Stimulated activated CD8-positive, alpha-beta memory T cell treated with anti-CD3 and anti-CD28 coated beads, Interleukin-4, amount 100 ng/mL, for 24 hours (primary cell): ENCODE data around the gene TTC12.
"Not testable (repeated sequence)": the region's sequence is repeated elsewhere in the genome, so short reads cannot be mapped to it uniquely, and the experiment has no call there.

Experiments used
- DNase-seq: peaks from one replicate; pipeline ENCODE4 v3.0.0-alpha.2; 2020; ENCODE audit warnings: low read depth

The TTC12 gene

DNA sequence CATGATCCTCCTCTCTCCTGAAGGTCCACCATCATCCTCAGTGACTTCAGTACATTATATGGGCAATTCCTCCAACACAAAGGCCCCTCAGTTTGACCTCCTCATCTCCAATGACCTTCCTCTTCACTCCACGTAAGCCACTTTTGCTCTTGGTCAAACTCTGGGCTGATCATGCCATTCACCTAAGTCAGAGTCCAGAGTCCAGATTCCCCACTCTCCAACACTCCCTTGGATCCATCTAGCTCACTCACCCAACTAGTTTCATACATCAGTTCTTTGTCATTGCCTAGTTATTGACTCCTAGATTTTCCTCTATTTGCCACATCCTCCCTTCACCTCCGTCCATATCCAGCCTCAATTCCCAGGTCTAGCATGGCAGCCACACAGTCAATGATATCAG, 30.5 kb upstream of the TTC12 start:
- no peak for DNase-seq

- no peak for DNase-seq
Observed at GRCh38 chr11:113286009-113286408, 28.4 kb upstream of the TTC12 start.

DNA sequence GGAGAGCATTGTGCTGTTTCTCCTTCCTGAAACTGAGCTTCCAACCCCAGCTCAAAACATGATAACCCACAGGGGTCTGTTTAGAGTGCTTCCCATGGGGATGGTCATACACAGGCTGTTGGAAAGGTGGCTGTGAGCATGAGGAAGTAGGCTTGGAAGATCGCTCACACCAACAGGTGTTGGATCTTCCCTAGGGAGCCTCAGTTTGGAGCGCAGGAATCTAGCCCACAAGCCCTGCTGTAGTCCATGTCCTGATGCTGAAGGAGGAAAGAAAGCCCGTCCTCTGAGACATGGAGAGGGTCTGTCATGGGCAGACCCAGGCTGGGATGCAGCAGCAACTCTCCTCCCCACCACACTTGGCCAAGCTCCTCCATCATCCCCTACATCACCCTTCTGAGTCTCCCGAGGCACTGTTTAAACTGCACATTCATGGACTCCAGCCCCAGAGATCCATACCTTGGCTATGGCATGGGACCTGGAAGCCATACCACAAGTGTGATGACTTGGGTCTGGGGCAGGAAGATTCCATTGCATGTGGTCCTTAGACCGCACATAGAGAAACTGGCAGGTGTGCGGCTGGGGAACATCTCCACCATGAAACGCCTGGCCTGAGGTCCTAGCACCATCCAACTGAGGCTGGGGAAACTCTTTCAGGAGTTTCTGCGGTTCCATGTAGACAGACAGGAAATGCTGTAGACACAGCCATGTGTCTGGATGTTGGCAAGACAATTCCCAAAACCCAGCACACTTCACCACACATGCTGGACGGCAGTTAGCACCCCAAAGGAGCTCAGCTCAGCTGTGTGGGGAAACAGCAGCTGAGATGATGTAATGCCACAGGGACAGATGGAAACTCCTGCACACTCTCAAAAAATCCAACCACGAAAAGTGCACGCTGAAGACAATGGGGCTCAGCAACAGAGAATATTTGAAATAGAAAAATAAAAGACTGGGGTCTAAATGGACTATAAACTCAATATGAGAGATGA, 27.6 kb upstream of the TTC12 start:
- DNase-seq, result no peak

- no peak for DNase-seq
Observed at GRCh38 chr11:113287801-113288200, 26.6 kb upstream of the TTC12 start.

GRCh38 chr11:113288286-113288863, 26.0 kb upstream of the TTC12 start:
- no peak for DNase-seq

DNA sequence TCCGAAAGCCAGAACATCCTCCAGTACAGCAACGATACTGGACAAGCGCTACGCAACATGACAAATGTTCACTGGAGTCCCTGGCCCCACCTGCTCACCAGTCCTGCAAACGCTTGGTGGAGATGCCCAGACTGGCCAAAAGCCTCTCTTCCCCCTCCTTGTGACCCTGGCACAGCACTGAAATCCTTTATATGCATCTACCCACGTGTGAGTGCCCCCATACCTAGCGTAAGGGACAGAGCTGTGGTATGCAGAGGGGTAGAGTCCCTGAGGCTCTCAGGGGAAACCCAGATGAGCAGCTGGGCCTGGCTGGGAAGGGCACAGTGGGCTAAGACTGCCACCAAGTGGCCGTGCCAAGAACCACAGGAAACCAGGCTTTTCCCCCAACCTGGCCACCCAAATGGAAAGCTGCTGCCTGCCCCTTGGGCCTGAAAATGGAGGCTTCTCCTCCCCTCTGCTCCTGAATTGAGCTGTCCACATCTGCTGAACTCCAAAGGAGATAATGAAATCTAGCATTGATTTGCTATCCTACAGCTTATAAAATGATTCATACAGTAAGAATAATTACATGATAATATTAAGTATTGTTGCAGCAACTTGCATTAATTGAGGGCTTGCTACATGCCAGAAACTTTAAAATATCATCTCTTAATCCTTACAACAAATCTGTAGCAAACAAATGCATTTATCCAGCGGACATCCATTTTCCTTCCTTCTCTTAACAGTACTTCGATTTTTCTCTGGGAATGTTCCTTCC, 24.8 kb upstream of the TTC12 start:
- DNase-seq, result peak; percentile 47

DNA sequence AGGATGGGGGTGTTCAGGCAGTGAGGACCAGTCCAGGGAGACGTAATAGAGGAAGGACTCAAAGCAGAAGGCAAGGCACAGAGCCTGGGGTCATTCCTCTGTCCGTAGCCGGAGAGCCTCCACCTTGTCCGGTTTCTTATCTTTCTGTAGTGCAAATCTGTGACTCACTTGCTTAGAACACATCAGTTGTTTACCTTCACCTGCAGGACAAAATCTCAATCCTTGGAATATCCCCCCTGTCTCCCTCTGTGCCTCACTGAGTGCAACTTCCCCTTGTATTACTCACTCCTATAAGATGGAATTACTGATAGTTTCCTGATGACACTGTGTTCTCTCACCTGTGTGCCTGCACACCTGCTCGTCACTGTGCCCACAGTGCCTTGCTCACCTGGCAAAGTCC, 20.4 kb upstream of the TTC12 start:
- no peak for DNase-seq

- DNase-seq, result no peak
Observed at GRCh38 chr11:113295993-113296392, 18.4 kb upstream of the TTC12 start.

GRCh38 chr11:113296447-113297205, 17.8 kb upstream of the TTC12 start:
- DNase-seq, result no peak

DNA sequence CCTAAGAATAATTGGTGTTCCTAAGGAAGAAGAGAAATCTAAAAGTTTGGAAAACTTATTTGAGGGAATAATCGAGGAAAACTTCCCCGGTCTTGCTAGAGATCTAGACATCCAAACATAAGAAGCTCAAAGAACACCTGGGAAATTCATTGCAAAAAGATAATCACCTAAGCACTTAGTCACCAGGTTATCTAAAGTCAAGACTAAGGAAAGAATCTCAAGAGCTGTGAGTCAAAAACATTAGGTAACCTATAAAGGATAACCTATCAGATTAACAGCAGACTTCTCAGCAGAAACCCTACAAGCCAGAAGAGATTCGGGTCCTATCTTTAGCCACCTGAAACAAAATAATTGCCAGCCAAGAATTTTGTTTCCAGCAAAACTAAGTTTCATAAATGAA, 15.9 kb upstream of the TTC12 start:
- not testable (repeated sequence) for DNase-seq

DNA sequence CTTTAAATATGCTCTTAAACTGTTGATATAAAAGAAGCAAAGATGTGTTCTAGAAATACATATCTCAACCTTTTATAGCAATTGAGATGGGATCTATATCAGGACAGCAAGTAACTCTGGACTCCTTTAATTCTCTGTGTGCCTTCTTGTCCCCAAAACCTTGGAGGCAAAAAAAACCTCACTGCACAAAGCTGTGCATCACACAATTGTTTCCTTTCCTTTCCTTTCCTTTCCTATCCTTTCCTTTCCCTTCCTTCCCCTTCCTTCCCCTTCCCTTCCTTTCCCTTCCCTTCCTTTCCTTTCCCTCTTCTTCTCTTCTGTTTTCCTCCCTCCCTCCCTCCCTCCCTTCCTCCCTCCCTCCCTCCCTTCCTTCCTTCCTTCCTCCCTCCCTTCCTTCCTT, 9.5 kb upstream of the TTC12 start:
- DNase-seq, result no peak

DNA sequence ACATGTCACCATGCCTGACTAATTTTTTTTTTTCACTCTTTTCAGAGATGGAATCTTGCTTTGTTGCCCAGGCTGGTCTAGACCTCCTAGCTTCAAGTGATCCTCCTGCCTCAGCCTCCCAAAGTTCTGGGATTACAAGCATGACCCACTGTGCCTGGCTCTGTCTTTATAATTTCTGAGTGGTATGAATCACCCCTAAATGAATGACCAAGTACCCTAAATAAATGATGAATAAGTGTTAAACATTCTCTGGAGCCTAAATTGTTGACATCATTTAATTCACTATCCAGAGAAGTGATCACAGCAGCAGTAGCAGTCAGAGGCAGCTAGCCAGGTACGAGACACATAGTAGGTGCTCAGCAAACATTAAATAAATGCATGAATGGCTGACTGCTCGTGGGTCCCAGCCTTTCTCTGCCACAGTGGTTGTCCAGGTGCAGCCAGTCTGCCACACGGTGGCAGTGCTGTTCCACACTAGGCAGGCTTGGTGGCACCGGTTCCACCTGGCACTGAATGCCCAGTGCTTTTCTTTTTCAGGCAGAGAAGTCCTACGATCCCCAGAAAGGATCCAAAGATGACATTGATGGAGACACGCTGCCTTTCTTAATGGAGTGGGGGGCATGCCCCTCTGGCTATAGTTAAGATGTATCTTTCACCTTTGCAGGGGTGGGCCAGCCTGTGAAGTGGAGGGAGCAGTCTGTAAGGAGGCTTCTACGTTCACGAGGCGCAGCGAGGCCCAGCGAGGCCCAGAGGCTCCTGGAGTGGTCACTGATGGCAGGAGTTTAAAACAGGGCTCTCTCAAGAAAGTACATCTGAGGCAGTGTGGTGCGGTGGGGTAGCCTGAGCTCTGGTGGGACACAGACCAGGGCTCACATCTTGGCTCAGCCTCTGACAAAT, 8.7 kb upstream of the TTC12 start:
- peak; percentile 51 for DNase-seq

DNA sequence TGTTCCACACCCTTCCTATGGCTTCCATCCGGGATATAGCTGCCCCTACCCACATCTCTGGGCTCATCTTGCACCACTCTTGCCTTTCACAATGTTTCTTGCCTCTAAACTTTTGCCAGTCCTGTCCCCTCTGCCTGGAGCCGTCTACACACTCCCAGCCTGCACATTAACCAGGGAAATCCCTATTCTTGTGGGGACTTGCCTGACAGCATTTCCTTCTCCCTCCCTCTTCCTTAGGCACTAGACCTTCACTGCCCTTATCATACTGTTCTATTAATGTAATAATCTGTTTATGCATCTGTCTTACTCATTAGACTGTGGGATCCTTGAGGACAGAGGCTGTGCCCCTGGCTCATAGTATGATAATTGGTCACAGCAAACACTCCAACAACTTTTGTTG, 5.8 kb upstream of the TTC12 start:
- DNase-seq, result no peak

DNA sequence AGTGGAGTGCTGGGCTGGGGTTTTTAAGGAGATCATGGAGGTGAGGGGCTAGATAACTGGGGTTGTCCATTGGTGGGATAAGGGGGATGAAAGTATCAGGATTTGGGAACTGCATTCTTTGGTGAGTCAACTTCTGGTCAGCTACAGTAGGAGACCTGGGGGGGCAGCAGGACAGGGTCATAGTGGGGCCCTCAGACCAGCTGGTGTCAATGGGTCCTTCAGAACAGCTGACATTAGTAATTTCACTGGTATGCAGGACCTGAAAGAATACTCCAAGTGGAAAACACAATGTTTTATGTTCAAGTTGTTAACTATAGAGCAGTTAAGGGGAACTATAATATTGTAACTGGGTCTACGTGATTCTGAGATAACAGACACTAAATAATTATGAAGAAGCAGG, 2.8 kb upstream of the TTC12 start:
- no peak for DNase-seq

GRCh38 chr11:113313601-113314000, 782 bp upstream of the TTC12 start:
- no peak for DNase-seq

GRCh38 chr11:113314065-113314388, 356 bp upstream of the TTC12 start:
- no peak for DNase-seq

DNA sequence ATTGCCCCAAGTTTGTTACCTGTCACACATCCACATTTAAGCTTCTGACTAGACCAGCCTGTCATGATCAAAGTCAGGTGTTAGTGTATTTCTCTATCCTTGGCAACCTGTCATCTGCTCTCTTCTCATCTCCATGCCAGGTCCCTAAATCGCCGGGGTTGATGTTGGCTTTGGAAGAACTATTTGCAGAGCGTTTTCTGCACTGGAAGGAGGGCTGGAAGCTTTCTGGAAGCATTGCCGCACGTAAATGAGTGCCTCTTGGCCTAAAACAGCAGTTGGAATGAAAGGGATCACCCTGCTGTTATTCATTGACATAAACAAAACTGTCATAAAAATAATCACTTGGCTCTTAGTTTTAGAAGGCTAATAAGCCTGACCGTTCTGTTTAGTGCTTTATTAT, 1.4 kb downstream of the TTC12 start:
- DNase-seq, result no peak

DNA sequence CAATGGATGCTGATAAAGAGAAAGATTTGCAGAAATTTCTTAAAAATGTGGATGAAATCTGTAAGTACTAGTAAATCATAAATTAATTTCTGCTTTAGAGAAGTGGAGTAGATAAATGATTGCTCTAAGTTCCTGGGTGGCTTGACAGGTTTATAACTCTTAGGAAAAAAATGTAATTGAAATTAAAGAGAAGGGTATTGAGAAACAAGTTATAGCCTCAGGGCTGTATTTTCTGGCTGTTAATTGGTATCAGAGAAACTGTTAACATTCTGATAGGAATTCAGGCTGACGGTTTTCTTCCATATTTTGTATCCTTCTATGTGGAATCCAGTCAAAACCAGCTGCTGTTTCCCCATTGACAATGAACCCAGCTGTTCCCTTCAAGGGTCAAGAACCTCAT, 1.9 kb downstream of the TTC12 start:
- no peak for DNase-seq

GRCh38 chr11:113317339-113317738, 3.0 kb downstream of the TTC12 start:
- DNase-seq, result no peak

- DNase-seq, result no peak
Observed at GRCh38 chr11:113319085-113319484, 4.7 kb downstream of the TTC12 start.

GRCh38 chr11:113322158-113322557, 7.8 kb downstream of the TTC12 start:
- no peak for DNase-seq
